GM21786 (cell line): ENCODE results near the gene BAZ2B.

Source experiments
- ATAC-seq: cut with Tn5 transposase; IDR thresholded peaks from one replicate; pipeline ENCODE4 v1.9.1; 2021; ENCODE audit not compliant: unreplicated experiment

The BAZ2B gene

GRCh38 chr2:159615367-159616285 lies 722 bp downstream of the BAZ2B start:
- ATAC-seq = peak; percentile 64

GRCh38 chr2:159614534-159615366 lies 1.6 kb downstream of the BAZ2B start:
- no peak for ATAC-seq

- no peak for ATAC-seq
These were observed 2.6 kb downstream of the BAZ2B start for GRCh38 chr2:159613651-159614285.

- no peak for ATAC-seq
These were observed 3.3 kb downstream of the BAZ2B start for GRCh38 chr2:159613091-159613490.

GRCh38 chr2:159612255-159612901 lies 4.0 kb downstream of the BAZ2B start:
- no peak for ATAC-seq

- ATAC-seq = no peak
These were observed 6.4 kb downstream of the BAZ2B start for GRCh38 chr2:159609811-159610549.

- no peak for ATAC-seq
These were observed 7.5 kb downstream of the BAZ2B start for GRCh38 chr2:159608723-159609308.

GRCh38 chr2:159608108-159608507 lies 8.2 kb downstream of the BAZ2B start:
- no peak for ATAC-seq

GRCh38 chr2:159606287-159606686 lies 10.1 kb downstream of the BAZ2B start:
- no peak for ATAC-seq

- no peak for ATAC-seq
These were observed 10.7 kb downstream of the BAZ2B start for GRCh38 chr2:159605441-159606178.

GRCh38 chr2:159604159-159604558 lies 12.2 kb downstream of the BAZ2B start:
- no peak for ATAC-seq

GRCh38 chr2:159600752-159601151 lies 15.6 kb downstream of the BAZ2B start:
- ATAC-seq = no peak

- no peak for ATAC-seq
These were observed 20.8 kb downstream of the BAZ2B start for GRCh38 chr2:159595410-159596046.

GRCh38 chr2:159592441-159592840 lies 23.9 kb downstream of the BAZ2B start:
- no peak for ATAC-seq

GRCh38 chr2:159591221-159591620 lies 25.1 kb downstream of the BAZ2B start:
- ATAC-seq = no peak

- no peak for ATAC-seq
These were observed 27.1 kb downstream of the BAZ2B start for GRCh38 chr2:159589286-159589685.

GRCh38 chr2:159586034-159586433 lies 30.3 kb downstream of the BAZ2B start:
- no peak for ATAC-seq

- no peak for ATAC-seq
These were observed 30.7 kb downstream of the BAZ2B start for GRCh38 chr2:159585622-159586021.

- ATAC-seq = no peak
These were observed 31.6 kb downstream of the BAZ2B start for GRCh38 chr2:159584796-159585195.
